ENCODE measurements around the gene KCNA4.
"Not testable (repeated sequence)": the region's sequence is repeated elsewhere in the genome, so short reads cannot be mapped to it uniquely, and the experiment has no call there.

KCNA4 gene

DNA sequence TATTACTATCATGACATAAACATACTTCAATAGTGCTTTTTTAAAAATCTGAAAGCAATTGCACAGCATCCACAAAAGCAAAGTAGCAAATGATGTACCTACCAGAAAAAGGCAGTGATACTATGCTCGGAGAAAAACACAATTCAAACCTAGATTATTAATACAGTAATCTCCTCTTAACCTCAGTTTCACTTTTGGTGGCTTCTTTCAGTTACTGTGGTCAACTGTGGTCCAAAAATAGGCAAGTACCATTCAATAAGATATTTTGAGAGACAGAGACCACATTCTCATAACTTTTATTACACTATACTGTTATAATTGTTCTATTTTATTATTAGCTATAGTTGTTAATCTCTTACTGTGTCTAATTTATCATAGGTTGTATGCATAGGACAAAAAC lies 20.8 kb downstream of the KCNA4 start:
- DNase-seq (ENCODE audit: extremely low read depth, insufficient read length) = no peak
- TF ChIP-seq CTCF (IDR thresholded peaks at IDR 0.05; ENCODE audit: insufficient read depth, low read length, poor library complexity, severe bottlenecking) = no peak
- H3K4me3 ChIP-seq (replicated peaks; ENCODE audit: low read depth, low read length) = no peak overlapping the region
- no peaks in the 10 kb centered on the region for H3K27me3 ChIP-seq (replicated peaks; ENCODE audit: control insufficient read depth, insufficient read depth, low read length)
- no peaks in the 10 kb centered on the region for H3K36me3 ChIP-seq (ENCODE audit: control insufficient read depth, insufficient read depth, low read length)

DNA sequence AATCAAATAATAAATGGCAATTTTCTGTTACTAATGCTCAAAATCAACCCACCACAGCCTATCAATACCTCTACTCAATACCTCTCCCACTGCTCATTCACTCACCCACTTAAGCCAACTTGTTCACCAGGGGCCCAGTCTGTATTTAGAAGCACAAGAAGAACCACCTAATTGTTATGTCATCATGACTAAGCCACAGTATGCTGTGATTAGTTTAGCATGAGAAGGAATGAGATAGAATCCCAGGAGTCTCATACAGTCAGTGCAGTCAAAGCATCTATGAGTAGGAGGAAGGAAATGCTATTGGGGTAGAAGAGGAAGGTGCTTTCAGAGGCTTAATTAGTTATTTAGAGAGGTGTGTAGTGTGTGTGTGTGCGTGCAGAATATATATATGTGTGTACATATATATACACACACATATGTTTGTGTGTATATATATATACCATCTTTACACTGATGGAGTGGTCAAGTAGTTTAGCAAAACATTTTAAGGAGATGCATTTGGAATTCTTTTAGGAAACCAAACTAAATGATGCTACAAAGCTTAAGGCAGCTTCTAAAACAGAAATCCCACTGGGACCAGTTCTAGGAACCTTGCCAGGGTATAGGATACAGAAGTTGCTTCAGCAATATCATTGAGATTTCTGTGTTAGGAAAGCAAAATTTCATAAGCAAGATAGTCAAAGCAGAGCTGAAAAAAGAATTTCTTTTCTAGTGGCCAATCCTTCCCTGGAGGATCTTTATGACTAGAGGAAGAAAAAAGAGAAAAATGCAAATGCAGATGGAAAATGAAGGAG lies 27.5 kb downstream of the KCNA4 start:
- Histone ChIP-seq H3K27me3 (replicated peaks; ENCODE audit: control insufficient read depth, insufficient read depth, low read length) (no peaks in the 10 kb centered on the region), H3K4me3 (replicated peaks; ENCODE audit: low read depth, low read length) (no peak overlapping the region), H3K36me3 (ENCODE audit: control insufficient read depth, insufficient read depth, low read length) (no peaks in the 10 kb centered on the region)
- TF ChIP-seq CTCF (IDR thresholded peaks at IDR 0.05; ENCODE audit: insufficient read depth, low read length, poor library complexity, severe bottlenecking) = no peak
- no peak for DNase-seq (ENCODE audit: extremely low read depth, insufficient read length)

- no peak for TF ChIP-seq CTCF (IDR thresholded peaks at IDR 0.05; ENCODE audit: insufficient read depth, low read length, poor library complexity, severe bottlenecking)
- DNase-seq (ENCODE audit: extremely low read depth, insufficient read length) = no peak
- Histone ChIP-seq H3K36me3 (ENCODE audit: control insufficient read depth, insufficient read depth, low read length) (no peaks in the 10 kb centered on the region), H3K27me3 (replicated peaks; ENCODE audit: control insufficient read depth, insufficient read depth, low read length) (no peaks in the 10 kb centered on the region), H3K4me3 (replicated peaks; ENCODE audit: low read depth, low read length) (no peak overlapping the region)
Observed at GRCh38 chr11:29985248-29985647, 31.6 kb downstream of the KCNA4 start.

DNA sequence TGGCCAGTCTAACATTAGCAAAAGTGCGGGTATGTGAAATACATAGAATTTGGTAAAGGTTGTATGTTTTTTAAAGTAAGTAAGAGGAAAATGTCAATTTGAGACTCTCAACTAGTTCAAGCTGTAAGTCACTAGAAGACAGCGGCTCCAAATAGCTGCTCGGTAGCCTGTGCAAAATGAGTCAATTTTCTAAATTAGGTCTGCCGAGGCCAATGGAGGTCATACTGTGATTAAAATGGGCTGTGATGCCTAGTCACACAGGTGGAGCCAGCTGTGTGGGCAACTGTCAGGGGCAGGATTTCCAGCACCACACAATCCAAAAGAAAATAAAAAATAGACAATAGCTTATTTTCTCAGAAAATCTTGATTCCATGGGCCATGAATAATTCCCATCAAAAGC lies 32.3 kb downstream of the KCNA4 start:
- Histone ChIP-seq H3K27me3 (replicated peaks; ENCODE audit: control insufficient read depth, insufficient read depth, low read length) (no peaks in the 10 kb centered on the region), H3K36me3 (ENCODE audit: control insufficient read depth, insufficient read depth, low read length) (no peaks in the 10 kb centered on the region), H3K4me3 (replicated peaks; ENCODE audit: low read depth, low read length) (no peak overlapping the region)
- no peak for TF ChIP-seq CTCF (IDR thresholded peaks at IDR 0.05; ENCODE audit: insufficient read depth, low read length, poor library complexity, severe bottlenecking)
- no peak for DNase-seq (ENCODE audit: extremely low read depth, insufficient read length)

DNA sequence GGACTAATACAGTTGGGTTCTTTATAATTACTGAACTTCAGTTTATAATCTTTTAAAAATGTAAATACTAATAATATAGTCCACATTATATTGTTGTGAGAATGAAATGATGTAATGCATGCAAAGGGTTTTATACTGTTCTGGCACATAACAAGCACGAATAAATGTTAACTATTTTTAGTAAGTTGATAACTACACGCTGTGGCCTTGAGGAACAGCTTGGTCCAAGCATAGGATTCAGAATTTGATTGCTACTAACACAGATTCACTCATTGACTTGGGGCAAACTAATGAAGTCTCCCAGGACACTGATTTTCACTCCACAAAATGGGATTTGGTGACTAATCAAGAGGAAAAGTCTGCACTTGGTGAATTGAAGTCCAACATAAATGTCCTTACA lies 38.3 kb downstream of the KCNA4 start:
- Histone ChIP-seq H3K4me3 (replicated peaks; ENCODE audit: low read depth, low read length) (no peak overlapping the region), H3K36me3 (ENCODE audit: control insufficient read depth, insufficient read depth, low read length) (no peaks in the 10 kb centered on the region), H3K27me3 (replicated peaks; ENCODE audit: control insufficient read depth, insufficient read depth, low read length) (no peaks in the 10 kb centered on the region)
- no peak for TF ChIP-seq CTCF (IDR thresholded peaks at IDR 0.05; ENCODE audit: insufficient read depth, low read length, poor library complexity, severe bottlenecking)
- DNase-seq (ENCODE audit: extremely low read depth, insufficient read length) = no peak

DNA sequence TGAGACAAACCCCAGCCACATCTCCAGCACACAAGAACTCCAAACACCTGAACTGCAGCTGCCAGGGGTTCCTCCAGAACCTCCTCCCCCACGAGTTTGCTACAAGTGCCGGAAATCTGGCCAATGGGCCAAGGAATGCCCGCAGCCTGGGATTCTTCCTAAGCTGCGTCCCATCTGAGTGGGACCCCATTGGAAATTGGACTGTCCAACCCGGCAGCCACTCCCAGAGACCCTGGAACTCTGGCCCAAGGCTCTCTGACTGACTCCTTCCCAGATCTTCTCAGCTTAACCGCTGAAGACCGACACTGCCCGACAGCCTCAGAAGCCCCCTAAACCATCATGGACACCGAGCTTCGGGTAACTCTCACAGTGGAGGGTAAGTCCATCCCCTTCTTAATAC lies 41.2 kb downstream of the KCNA4 start:
- not testable (repeated sequence) for H3K4me3 ChIP-seq (replicated peaks; ENCODE audit: low read depth, low read length); DNase-seq (ENCODE audit: extremely low read depth, insufficient read length); H3K36me3 ChIP-seq (ENCODE audit: control insufficient read depth, insufficient read depth, low read length); H3K27me3 ChIP-seq (replicated peaks; ENCODE audit: control insufficient read depth, insufficient read depth, low read length)
